Measurements from ENCODE around the gene TXNDC5. TPM values are rescaled to one million over a fixed set of nuclear protein-coding genes. Genes with fewer than 3 reads are reported as not detected.
"Not testable (repeated sequence)": the region's sequence is repeated elsewhere in the genome, so short reads cannot be mapped to it uniquely, and the experiment has no call there.

TXNDC5 gene
- total RNA-seq, 1 experiment from 2014 or later, result 240 TPM

GRCh38 chr6:7897461-7898192 lies 13.0 kb downstream of the TXNDC5 start:
- no peak for DNase-seq (ENCODE audit: low read depth)

GRCh38 chr6:7896465-7896987 lies 14.1 kb downstream of the TXNDC5 start:
- no peak for DNase-seq (ENCODE audit: low read depth)

GRCh38 chr6:7895125-7895423 lies 15.5 kb downstream of the TXNDC5 start:
- no peak for DNase-seq (ENCODE audit: low read depth)

DNA sequence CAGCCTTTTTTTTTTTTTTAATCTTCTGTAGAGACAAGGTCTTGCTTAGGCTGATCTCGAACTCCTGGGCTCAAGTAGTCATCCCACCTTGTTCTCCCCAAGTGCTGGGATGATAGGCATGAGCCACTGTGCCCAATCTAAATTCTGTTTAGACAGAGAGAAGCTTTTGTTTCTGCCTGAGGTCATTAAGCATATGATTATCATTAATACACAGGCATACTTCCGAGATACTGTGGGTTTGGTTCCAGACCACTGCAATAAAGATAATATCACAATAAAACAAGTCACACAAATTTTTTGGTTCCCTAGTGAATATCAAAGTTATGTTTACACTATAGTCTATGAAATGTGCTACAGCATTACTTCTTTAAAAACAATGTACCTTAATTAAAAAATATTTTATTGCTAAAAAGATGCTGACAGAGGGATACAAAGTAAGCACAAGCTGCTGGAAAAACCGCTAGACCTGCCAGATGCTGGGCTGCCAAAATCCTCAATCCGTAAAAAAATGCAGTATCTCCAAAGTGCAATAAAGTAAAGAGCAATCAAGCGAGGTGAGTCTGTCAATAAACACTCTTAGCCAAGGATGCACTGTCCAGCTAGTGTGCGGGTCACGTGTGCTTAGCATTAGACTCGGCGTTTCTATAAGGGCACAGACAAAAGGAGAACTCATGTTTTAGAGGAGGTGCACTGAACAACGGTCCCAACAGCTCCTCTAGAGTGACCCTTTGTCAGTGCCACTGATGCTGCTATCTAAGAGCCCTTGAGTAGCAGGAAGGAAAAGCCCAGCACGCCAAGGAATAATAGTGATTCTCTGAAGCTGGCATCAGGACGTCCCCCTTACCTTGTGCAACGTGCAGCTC lies 16.1 kb downstream of the TXNDC5 start:
- no peak for DNase-seq (ENCODE audit: low read depth)

DNA sequence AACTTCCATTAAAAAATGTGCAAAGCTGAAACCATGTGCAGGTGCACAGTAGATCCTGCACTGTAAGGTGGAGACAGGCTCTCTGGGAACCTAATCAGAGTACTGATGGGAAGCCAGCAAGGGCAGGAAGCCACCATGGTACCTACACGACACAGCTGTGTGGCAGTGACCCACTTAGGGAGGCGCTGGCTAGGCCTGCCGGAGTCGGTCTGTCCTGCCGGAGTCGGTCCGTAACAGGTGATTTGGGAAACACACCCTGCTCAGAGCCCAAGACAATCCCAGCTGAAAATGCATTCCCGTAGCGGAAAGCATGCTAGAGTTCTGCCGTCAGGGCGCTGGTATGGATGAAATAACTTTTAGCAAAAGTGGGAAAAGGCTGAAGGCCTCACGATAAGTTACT lies 17.2 kb downstream of the TXNDC5 start:
- no peak for DNase-seq (ENCODE audit: low read depth)

DNA sequence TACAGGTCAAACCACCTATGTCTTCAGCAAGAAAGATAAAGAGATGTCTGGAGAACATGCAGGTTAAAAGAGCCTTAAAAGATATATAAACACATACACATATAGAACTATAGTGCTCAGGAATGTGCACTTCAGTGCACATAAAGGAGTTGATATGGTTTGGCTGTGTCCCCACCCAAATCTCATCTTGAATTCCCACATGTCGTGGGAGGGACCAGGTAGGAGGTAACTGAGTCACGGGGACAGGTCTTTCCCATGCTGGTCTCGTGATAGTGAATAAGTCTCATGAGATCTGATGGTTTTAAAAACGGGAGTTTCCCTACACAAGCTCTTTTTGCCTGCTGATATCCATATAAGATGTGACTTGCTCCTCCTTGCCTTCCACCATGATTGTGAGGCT lies 18.2 kb downstream of the TXNDC5 start:
- DNase-seq (ENCODE audit: low read depth), result not testable (repeated sequence)

GRCh38 chr6:7891078-7891872 lies 19.3 kb downstream of the TXNDC5 start:
- DNase-seq (ENCODE audit: low read depth), result no peak

GRCh38 chr6:7888587-7889357 lies 21.8 kb downstream of the TXNDC5 start:
- no peak for DNase-seq (ENCODE audit: low read depth)

DNA sequence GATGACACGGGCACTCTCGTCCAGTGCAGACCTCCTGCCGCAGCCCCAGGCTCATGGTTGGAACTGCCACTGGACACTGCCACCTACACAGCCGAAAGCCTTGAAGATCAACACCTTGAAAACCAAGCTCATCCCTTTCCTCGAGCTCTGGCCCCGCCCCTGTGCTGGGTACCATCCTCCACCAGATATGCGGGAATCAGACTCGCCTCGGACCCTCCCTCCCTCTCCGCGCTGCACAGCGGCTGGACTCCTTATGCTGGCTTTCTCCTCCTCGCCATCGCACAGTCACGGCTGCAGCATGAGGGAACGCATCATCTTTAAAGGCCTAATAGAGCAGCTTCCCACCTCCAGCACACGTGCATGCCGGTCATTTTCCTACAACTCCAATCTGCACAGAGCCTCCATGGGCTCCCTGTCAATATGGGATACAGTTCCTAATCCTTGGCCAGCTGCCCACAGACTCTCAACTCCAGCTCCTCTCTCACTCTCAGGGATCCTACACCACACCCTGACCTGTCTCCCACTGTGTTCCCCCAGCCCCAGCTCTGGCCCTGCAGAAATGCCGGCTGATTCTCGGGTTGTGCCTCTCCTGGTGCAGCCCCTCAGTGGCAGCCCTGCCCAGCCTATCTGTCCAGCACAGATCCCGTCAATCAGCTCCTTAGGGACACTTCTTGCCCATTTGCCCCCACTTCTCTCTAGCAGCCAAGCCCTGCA lies 23.2 kb downstream of the TXNDC5 start:
- no peak for DNase-seq (ENCODE audit: low read depth)

GRCh38 chr6:7886132-7886531 lies 24.5 kb downstream of the TXNDC5 start:
- DNase-seq (ENCODE audit: low read depth), result no peak

GRCh38 chr6:7883381-7883780 lies 27.2 kb downstream of the TXNDC5 start:
- no peak for DNase-seq (ENCODE audit: low read depth)

DNA sequence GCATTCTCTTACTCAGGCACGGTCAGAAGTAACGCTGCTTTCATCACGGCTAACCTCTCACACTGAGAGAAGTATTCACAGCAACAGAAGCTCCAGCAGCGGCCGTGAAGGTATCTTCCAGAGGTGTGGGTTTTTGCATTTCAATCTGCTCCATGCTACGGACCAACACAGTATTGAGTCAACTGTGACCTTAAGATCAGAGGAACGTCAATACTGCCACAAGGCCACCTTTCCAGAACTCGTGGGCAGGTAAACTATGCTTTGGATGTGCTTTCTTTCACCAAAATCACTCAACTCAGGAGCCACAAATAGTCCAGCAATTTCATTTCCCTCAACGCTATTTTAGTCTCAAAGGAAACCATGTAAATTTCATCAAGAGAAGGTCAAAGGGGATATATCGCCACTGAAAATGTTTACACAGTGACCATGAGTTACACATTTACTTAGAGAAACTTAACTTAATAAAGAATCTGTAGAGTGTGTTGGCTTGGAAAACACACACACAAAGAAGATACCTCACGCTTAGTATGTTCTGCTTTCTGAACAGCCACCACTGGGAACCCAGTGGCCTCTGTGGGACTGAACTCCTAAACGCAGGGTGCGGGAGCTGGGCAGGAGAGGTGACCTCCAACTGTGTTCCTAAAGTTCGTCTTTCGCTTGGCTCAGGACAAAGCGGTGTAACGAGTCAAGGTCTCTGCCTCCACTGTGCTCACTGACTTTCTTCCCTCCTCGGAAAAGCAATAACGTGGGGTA lies 27.9 kb downstream of the TXNDC5 start:
- no peak for DNase-seq (ENCODE audit: low read depth)

DNA sequence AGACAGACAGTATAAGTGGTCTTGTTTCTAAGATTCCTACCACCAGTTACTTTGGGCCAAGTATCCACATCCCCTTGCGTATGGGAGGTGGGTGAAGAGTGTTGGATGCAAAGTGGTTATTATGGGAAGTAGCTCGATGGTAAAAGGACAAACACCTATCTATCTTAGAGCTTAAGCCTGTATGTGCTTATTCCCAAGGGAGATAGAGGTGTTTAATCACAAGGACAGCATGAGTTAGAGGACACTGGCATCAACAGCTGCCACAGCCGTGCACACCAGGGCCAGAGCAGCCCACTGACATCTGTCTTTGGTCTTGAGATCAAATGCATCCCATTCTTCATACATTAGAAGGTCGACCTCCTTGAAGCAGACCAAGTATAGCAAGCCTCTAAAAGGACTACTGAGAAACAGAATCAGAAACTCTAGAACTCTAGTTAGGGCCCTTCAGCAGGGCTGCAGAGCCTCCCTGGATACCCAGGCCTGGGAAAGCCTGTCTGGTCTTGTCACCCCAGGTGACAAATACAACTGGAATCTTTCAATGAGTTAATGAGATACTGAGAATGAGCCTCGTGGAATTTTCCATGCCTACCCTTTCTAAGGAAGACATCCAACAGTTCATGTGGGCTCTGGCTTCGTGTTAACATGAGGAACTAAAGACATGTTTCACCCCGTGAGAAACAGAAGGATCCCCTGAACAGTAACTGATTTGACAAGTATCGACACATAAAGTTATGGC lies 28.7 kb downstream of the TXNDC5 start:
- DNase-seq (ENCODE audit: low read depth), result no peak

DNA sequence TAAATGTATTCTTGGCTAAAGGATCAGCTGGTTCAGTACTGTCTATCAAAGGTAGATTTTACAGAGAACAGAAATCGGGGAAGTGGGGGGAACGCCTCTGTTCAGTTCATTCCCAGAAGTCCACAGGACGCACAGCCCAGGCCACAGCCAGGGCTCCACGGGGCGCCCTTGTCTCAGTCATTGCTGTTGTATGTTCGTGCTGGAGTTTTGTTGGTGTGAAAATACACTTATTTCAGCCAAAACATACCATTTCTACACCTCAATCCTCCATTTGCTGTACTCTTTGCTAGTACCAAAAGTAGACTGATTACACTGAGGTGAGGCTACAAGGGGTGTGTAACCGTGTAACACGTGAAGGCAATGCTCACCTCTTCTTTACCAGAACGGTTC lies 29.9 kb downstream of the TXNDC5 start:
- DNase-seq (ENCODE audit: low read depth), result no peak

- DNase-seq (ENCODE audit: low read depth), result no peak
Measured at GRCh38 chr6:7879980-7880717, 30.4 kb downstream of the TXNDC5 start.

DNA sequence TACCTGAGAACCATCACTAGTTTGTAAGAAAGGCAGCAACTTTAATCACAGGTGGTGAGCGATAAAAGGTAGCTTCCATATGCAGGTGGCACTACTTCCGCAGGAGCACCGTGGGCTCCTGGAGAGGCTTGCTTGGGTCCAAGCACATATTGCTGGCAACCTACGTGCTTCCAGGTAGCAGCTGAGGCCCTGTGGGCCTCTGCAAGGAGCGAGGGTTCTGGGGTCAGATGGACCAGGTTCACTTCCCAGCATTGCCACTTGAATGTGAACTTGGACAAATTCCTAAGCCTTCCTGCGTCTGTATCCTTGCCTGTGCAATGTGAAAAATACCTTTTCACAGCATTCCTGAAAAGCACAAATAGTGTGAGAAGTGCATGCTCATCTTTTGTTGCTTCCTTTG lies 31.0 kb downstream of the TXNDC5 start:
- DNase-seq (ENCODE audit: low read depth), result no peak

DNA sequence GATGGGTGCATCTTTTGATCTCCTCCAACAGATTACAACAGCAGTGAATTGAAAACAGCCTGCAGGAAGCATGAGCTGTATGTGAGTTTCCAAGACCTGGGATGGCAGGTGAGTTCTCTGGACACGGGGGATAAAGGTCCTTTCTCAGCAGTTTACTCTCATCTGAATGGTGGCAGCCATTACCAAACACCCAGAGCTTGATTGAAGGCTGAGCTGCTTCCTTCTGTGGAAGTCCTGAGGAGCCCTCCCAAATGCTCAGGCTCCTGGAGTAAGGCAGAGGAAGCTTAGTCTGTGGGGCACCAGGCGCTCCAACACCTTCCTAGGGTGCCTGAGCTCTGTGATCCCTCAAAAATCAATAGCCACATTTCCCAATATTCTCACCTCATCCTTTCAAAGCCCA lies 31.5 kb downstream of the TXNDC5 start:
- DNase-seq (ENCODE audit: low read depth), result no peak

- DNase-seq (ENCODE audit: low read depth), result no peak
Measured at GRCh38 chr6:7878401-7878964, 32.1 kb downstream of the TXNDC5 start.

Measured in LHCN-M2 (cell line).